Hematopoietic multipotent progenitor cell (in vitro differentiated cells): ENCODE measurements around the gene MSN. TPM values are rescaled to one million over a fixed set of nuclear protein-coding genes. Genes with fewer than 3 reads are reported as not detected.
A peak's percentile ranks its signal among the peaks of the same experiment; 100 is the strongest.
"Not testable (repeated sequence)": the region's sequence is repeated elsewhere in the genome, so short reads cannot be mapped to it uniquely, and the experiment has no call there.

Source experiments
- DNase-seq, 3 donors: peaks; one replicate each; pipeline ENCODE4 v3.0.0-alpha.2; 2011 to 2015; ENCODE audit warnings: low read depth in 2 of 3, low spot score in 2 of 3
- total RNA-seq: library from RNA; depleted of rRNA; stranded (reverse); fragments of >200 nt; gene quantifications from one replicate; pipeline ENCODE4 v1.2.3, GENCODE V29; 2012

The MSN gene
- total RNA-seq, 1 donor, result 375 TPM

DNA sequence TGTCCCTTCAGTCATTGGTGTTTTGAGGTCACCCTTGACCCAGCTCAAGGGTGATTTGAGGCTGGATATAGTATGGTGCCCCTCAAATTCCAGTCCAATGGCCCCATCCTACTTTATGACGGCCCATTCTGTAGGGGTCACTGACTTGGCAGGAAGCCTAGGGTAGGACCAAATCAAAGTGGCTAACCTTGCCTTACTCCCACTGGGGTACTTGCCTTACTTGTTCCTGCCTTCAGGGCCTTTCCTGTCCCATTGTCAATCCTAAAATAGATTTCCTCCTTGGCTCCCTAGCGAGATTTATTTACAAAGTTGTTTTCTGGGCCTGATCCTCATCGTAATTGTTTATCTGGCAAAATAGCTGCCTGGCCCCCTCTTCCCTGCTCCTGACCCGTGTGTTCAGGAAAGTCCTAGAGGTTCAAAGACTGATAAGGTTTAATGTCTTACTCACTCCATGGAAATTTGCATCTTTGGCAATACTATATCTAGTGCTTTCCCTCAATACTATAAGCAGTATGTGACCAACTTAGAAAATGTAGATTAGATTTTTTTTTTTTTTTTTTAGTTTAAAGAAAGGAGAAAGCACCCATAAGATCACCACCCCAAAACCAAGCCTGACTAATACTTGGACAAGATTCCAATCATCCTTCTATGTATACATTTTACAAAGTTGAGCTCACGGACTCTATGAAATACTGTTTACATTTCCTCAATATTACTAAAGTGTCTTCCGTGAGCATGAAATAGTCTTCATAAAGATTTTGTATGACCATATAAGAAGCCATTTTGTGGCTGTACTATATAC is 44.8 kb downstream of the MSN start:
- DNase-seq, result no peak

DNA sequence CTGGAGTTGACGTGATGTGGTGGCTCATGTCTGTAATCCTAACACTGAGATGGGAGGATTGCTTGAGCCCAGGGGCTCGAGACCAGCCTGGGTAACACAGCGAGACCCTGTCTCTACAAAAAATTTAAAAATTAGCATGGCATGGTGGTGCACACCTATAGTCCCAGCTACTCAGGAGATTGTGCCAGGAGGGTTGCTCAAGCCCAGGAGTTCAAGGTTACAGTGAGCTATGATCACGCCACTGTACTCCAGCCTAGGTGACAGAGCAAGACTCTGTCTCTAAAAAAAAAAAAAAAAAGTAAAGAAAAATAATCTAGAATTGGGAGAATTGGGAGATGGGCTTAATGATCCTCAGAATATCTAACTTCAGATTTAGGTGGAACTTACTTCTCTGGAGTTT is 51.1 kb downstream of the MSN start:
- DNase-seq, result no peak

DNA sequence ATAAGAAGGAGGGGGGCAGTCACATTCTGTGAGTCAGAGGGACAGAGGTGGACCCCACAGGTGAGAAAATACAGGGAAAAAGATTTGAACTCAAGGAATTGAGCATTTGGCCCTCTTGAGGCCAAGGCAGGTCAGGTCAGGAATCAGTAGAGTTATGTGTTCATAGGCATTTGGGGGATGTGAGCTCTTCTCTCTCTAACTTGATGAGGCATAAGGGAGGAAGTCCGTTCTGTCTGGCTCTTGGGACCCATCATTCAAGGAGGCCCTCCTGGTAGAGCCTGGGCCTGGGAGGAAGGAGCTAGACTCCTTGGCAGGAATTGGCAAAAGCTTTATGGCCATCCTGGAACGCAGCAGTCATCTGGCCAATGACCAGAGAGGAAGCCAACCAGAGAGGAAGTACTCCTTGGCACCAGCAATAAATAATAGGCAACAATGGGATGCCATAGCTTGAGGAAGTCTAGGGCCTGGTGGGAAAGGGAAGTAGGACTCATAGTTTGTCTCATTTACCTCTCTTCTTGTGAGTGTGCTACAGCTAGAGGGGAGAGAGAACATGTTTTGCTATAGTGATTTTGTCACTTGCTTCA is 53.0 kb downstream of the MSN start:
- peak in 1 of 3 donors; percentile 32 for DNase-seq

DNA sequence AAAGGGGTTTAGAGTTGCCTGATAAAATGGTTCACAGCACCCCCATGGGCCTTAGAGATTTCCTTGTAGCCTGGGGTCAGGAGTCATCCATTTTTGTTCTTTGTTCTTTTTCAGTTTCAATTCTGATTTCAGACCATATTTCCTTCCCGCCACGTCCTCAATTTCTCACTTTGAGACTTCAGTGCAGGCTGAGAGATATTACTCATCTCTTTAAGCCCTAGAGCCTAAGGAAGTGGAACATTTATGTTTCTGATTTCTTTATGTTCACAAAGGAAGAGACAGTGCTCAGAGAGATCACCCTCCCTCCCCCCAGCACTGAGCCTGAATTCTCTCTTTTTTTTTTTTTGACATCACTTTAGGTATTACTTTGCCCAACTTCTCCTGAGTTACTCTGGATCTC is 56.3 kb downstream of the MSN start:
- no peak for DNase-seq

DNA sequence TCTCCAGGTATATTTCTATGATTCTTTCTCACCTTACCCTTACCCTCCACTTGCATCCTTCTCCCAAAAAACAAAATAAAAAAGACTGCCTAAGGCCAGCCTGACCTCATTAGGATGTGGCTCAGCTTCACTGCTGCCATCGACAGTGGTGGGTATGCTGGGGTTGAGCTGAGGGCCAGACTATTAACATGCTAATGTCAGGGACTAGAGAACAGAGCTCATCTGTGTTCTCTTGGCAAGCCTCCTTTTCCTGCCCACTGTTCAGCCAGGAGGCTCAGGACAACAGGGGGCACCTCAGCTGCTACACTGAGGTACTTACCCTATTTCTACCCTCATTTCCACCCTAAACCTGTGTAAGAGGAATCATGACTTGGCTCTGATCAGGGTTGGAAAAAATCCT is 59.3 kb downstream of the MSN start:
- DNase-seq, result no peak

DNA sequence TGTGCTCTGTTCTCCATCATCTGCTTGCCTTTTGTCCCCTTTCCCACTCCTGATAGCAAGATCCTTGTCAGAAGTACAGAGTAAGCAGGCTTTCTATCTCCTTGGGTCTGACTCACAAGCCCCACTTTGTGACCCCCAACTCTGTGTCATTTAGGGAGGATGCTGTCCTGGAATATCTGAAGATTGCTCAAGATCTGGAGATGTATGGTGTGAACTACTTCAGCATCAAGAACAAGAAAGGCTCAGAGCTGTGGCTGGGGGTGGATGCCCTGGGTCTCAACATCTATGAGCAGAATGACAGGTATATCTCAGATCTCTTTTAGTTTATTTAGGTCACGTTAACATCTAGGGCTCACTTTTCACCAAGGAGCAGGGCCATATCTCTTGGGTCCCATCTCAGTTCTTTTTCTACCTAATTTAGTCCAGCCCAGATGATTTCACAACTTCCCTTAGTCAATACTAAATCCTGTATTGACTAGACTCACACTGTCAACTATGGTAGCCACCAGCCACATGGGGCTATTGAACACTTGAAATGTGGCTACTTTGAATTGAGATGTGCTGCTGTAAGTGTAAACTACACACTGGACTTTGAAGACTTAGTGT is 64.3 kb downstream of the MSN start:
- no peak for DNase-seq

DNA sequence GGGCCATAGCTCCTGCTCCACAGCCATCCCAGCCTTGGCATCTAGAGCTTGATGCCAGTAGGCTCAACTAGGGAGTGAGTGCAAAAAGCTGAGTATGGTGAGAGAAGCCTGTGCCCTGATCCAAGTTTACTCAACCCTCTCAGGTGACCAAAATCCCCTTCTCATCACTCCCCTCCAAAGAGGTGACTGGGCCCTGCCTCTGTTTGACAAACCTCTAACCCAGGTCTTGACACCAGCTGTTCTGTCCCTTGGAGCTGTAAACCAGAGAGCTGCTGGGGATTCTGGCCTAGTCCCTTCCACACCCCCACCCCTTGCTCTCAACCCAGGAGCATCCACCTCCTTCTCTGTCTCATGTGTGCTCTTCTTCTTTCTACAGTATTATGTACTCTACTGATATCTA is 73.5 kb downstream of the MSN start:
- DNase-seq, result no peak

DNA sequence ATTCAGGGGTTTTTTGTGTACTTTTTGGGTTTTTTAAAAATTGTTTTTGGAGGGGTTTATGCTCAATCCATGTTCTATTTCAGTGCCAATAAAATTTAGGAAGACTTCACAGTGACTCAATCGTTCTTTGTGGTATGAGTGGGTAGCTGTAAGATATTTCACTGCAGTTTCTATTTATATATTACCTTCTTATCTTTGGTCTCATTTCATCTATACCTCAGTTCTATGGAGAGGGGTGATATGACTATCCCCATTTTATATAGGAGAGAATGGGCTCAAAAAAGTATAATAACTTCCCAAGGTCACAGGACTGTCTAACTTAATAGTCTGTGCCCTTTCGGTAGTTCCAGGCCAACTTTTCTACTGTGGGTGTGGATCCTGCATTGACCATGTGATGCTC is 74.4 kb downstream of the MSN start:
- no peak for DNase-seq

DNA sequence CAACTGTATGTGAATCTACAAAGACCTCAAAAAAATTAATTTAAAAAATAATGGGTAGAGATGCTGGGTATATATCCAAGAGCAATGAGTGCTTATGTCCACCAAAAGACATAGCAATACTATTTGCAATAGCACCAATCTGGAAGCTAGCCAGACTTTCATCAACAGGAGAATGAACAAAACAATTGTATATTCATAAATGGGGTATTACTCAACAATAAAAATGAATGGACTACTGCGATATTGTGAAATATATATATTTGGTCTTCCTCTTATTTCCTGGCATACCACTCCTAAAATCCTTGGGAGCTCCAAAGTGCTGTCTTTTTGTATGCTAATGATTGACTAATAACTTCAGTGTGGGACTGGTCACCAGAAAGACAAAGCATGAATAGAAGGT is 77.5 kb downstream of the MSN start:
- DNase-seq, result no peak

DNA sequence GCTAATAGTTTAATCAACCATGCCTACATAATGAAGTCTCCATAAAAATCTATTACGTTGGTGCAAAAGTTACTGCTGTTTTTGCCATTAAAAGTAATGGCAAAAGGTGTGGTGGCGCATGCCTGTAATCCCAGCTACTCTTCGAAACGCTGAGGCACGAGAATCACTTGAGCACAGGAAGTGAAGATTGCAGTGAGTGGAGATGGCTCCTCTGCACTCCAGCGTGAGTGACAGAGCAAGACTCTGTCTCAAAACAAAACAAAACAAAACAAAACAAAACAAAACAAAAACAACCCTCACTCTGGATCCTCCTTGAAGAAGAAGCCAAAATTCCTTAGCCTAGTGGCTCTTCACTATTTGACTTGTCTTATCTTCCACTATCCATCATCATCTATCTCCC is 78.0 kb downstream of the MSN start:
- no peak for DNase-seq

DNA sequence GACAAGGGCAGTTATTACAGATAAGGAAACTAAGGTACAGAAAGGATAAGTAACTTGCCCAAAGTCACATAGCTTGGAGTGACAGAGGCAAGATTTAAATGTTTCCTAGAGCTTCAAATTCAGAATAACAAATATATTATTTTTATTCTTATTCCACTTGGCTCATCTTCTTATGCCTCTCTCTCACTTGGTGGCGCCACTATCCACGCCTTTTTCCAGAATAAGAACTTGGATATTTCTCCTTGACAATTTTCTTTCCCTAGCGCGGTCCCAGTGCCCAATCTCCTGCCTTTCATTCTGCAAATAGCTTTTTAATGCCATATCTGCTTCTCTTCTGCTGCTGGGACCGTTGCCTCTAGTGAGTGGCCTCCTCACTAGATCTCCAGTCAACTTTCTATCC is 78.5 kb downstream of the MSN start:
- DNase-seq, result peak in 1 of 3 donors; percentile 40

DNA sequence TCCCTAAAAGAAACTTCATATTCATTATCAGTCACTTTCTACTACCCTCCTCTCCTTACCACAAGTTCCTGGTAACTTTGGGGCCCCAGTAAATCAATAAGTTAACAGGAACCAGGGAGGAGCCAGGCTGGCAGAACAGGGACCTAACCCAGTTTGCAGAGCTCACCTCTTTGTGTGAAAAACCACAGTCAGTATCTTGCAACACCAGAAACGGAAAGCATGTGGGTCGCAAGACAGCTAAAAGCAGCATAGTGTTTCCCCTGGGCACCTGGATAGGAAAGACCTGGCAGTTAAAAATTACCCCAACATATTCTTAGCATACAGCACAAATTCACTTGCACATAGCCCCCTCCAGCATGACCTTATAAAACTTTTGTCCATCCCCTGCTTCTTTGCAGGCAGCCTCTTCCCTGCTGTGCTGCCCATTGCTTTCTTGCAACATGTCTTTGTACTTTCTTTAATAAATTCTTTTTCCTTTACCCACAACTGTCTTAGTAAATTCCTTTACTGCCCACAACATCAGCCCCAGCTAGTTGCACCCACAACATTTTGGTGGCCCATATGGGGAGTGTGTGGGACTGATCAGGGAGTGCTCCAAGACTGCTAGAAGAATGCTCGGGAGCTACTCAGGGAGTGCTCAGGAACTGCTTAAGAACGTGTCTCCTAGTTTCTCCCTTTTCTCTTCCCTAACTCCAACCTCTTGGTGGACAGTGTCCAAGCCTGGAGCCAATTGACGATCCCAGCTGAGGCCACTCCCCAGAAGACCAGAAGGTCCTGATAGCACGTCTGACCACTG is 83.4 kb downstream of the MSN start:
- peak in 2 of 3 donors; percentile 85 to 95 for DNase-seq

DNA sequence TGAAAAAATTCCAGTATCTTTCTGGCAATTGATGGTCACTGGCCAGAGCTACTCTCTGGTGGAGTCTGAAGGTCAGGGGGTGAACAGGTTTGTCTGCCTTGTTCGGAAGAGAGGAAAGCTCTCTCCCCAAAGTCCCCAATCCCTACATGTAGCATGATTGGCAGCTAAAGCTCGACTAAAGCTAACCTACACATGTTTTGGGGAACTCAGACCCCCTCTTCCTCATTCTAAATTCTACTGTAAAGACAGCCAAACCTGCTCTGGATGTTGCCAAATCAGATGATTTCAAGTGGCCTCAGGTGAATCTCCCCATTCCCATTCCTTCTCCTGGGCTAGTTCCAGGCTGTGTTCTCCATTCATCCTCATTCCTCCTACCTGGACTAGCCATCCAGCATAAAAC is 84.1 kb downstream of the MSN start:
- peak in 1 of 3 donors; percentile 36 for DNase-seq

DNA sequence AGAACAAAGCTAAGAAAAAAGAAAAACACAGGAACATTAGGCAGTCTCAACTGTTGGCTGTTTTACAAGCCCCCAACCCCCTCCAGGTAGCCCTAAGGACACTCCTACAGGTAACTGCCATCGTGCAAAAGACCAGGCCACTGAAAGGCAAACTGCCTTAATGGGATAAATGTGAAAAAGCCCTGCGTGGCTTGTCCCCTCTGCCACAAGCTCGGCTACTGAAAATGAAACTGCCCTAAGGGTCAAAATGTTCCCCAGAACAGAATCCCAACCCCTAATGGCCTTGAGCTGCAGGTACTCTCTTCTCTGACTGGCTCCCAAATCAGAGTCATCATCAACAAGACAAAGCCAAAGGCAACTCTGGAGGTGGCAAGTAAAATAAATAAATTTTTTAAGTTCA is 84.8 kb downstream of the MSN start:
- no peak for DNase-seq

DNA sequence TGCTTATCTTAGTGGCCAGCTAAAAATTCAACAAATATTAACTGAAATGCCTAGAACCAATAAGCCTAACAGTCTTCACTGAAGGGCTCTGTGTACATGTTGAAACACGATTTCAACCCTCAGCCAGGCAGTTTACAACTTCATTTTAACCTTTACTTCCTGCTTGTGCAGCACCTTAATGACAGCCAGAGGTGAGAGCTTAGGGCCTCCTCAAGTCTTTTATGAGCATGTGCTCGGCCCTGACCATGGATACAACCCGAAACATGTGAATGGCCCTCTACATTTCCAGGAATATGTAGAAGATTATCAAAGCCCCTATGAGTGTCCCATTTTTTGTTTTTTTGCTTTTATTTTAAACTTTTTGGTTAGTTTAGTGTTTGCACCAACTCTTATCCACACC is 88.3 kb downstream of the MSN start:
- DNase-seq, result no peak

DNA sequence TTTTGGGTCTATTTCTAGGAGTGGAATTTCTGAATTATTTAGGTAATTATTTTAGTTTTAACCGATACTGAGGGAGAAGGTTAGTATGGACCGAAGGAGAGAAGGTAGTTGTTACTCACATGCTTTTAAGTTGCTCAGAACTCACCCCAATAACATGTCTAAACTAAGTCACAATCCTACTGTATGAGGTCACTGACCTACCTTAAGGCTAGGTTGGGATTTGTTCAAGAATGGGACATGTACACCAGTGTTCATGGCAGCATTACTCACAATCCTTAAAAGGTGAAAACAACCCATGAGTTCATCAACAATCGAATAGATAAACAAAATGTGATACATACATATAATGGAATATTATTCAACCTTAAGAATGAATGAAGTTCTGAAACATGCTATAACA is 90.5 kb downstream of the MSN start:
- no peak for DNase-seq

DNA sequence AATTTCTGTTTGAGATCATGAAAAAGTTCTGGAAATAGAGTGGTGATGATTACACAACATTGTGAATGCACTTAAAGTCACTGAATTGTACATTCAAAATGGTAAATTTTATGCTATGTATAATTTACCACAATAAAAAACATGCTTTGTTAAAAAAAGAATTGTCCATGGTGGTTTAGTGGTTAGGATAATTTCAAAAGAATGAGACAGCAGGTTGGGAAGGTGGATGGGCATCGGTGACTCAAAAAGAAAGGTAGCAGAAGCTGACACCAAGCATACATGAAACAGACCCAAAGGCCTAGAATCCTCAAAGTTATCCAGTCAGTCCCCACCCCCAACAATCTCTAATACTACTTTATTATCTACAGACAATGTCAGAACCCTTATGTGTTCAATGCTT is 91.1 kb downstream of the MSN start:
- DNase-seq, result no peak

DNA sequence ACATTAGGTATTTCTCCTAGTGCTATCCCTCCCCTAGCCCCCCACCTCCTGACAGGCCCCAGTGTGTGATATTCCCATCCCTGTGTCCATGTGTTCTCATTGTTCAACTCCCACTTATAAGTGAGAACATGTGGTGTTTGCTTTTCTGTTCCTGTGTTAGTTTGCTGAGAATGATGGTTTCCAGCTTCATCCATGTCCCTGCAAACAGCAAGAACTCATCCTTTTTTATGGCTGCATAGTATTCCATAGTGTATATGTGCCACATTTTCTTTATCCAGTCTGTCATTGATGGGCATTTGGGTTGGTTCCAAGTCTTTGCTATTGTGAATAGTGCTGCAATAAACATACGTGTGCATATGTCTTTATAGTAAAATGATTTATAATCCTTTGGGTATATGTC is 92.1 kb downstream of the MSN start:
- DNase-seq, result not testable (repeated sequence)

DNA sequence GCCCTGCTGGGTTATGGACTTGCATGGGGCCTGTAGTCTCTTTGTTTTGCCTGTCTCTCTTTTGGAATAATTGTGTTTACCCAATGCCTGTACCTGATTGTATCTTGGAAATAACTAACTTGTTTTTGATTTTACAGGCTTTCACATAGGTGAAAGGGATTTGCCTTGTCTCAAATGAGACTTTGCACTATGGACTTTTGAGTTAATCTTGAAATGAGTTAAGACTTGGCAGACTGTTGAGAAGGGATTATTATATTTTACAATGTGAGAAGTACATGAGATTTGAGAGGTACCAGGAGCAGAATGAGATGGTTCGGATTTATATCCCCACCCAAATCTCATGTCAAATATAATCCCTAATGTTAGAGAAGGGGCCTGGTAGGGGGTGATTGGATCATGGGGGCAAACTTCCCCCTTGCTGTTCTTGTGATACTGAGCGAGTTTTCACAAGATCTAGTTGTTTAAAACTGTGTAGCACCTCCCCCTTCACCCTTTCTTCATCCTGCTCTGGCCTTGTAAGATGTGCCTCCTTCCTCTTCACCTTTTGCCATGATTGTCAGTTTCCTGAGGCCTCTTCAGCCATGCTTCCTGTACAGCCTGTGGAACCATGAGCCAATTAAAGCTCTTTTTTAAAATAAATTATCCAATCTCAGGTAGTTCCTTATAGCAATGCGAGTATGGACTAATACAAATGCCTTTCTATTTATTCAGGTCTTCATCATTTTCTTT is 102.3 kb downstream of the MSN start:
- no peak for DNase-seq

DNA sequence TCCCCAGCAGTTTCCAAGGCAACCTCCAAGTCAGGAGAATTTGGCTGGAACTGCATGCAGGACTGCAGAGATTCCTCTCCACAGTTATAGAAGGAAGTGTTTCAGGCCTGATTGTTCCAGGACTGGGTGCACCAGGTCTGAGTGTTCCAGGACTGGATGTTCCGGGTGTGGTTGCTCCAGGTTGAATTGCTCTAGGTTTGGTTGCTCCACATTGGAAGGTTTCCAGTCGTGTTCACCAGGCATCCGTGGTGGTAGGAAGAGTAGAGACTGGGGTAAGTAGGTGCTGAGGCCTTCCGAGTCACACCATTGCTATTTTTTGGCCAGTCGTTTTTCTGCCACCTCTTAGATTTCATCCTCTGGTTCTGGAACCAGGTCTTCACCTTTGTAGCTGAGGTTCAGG is 105.4 kb downstream of the MSN start:
- DNase-seq, result no peak

DNA sequence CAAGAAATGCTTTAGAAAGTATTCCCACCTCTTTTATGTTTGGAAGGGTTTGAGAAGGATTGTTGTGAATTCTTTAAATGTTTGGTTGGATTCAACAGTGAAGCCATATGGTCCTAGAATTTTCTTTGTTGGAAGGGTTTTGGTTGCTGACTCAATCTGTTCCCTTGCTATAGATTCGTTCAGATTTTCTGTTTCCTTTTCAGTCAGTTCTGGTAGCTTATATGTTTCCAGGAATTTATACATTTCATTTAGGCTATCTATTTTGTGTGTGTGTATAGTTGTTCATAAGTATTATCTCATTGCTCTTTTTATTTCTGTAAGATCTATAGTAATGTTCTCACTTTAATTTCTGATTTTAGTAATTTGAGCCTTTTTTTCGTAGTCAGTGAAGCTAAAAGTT is 114.4 kb downstream of the MSN start:
- no peak for DNase-seq
